Activated CD4-positive, alpha-beta T cell treated with anti-CD3 and anti-CD28 coated beads, Interleukin-2, Interleukin-4, amounts not matched to agents 100 ng/mL and 50 ng/mL, durations not matched to agents 16 hours and 8 hours (primary cell): ENCODE measurements around the gene ALX1.

Source experiments
- DNase-seq: peaks from one replicate; pipeline ENCODE4 v3.0.0-alpha.2; 2020; ENCODE audit warnings: low spot score

ALX1 gene

GRCh38 chr12:85280165-85280983, at the start of gene ALX1:
ALX1 (plus strand) TSS chr12:85280220; CDS start chr12:85280262, 42 bp downstream.
- no peak for DNase-seq

- DNase-seq, result no peak
Measured at GRCh38 chr12:85237327-85237726, 42.7 kb upstream of the ALX1 start.

GRCh38 chr12:85244561-85244960, 35.5 kb upstream of the ALX1 start:
- DNase-seq, result no peak

- DNase-seq, result no peak
Measured at GRCh38 chr12:85253853-85254252, 26.2 kb upstream of the ALX1 start.

GRCh38 chr12:85257671-85258070, 22.3 kb upstream of the ALX1 start:
- no peak for DNase-seq

- no peak for DNase-seq
Measured at GRCh38 chr12:85260447-85260846, 19.6 kb upstream of the ALX1 start.

GRCh38 chr12:85260896-85261295, 19.1 kb upstream of the ALX1 start:
- DNase-seq, result no peak

GRCh38 chr12:85266356-85266755, 13.7 kb upstream of the ALX1 start:
- no peak for DNase-seq

GRCh38 chr12:85273381-85274314, 6.4 kb upstream of the ALX1 start:
- DNase-seq, result no peak

GRCh38 chr12:85274315-85274651, 5.7 kb upstream of the ALX1 start:
- no peak for DNase-seq

- DNase-seq, result no peak
Measured at GRCh38 chr12:85275374-85275773, 4.6 kb upstream of the ALX1 start.

GRCh38 chr12:85277191-85277590, 2.8 kb upstream of the ALX1 start:
- DNase-seq, result no peak

- DNase-seq, result no peak
Measured at GRCh38 chr12:85277900-85278597, 2.0 kb upstream of the ALX1 start.

- DNase-seq, result no peak
Measured at GRCh38 chr12:85278598-85279448, 1.2 kb upstream of the ALX1 start.

- DNase-seq, result no peak
Measured at GRCh38 chr12:85279449-85280164, 413 bp upstream of the ALX1 start.

GRCh38 chr12:85280984-85281630, 1.1 kb downstream of the ALX1 start:
- DNase-seq, result no peak

- no peak for DNase-seq
Measured at GRCh38 chr12:85281636-85282312, 1.8 kb downstream of the ALX1 start.

- DNase-seq, result no peak
Measured at GRCh38 chr12:85283560-85283959, 3.5 kb downstream of the ALX1 start.

- DNase-seq, result no peak
Measured at GRCh38 chr12:85296362-85296761, 16.3 kb downstream of the ALX1 start.

- DNase-seq, result no peak
Measured at GRCh38 chr12:85299053-85299452, 19.0 kb downstream of the ALX1 start.
